HG03066 (cell line): ENCODE results near the gene LRIT1.

Experiments used
- ATAC-seq: cut with Tn5 transposase; IDR thresholded peaks from one replicate; pipeline ENCODE4 v1.9.1; 2021; ENCODE audit warnings: low read depth; ENCODE audit not compliant: unreplicated experiment

LRIT1 gene

GRCh38 chr10:84256510-84257342, 15.4 kb upstream of the LRIT1 start:
- no peak for ATAC-seq

- ATAC-seq, result no peak
These were observed 13.5 kb upstream of the LRIT1 start for GRCh38 chr10:84254552-84255478.

- ATAC-seq, result no peak
These were observed 7.4 kb upstream of the LRIT1 start for GRCh38 chr10:84248794-84249193.

GRCh38 chr10:84247496-84247895, 6.2 kb upstream of the LRIT1 start:
- ATAC-seq, result no peak

- no peak for ATAC-seq
These were observed 3.4 kb upstream of the LRIT1 start, which contains the start of gene RGR for GRCh38 chr10:84244651-84245270. TSS of gene RGR (plus strand) at chr10:84245053. CDS start at chr10:84245091, 38 bp downstream.

- ATAC-seq, result no peak
These were observed 2.4 kb upstream of the LRIT1 start for GRCh38 chr10:84243759-84244158.

- no peak for ATAC-seq
These were observed 2.4 kb downstream of the LRIT1 start for GRCh38 chr10:84238909-84239308.

GRCh38 chr10:84237199-84238051, 3.9 kb downstream of the LRIT1 start:
- ATAC-seq, result no peak

- no peak for ATAC-seq
These were observed 4.5 kb downstream of the LRIT1 start for GRCh38 chr10:84236807-84237198.

- ATAC-seq, result no peak
These were observed 6.2 kb downstream of the LRIT1 start for GRCh38 chr10:84235096-84235495.

GRCh38 chr10:84234479-84234878, 6.9 kb downstream of the LRIT1 start:
- ATAC-seq, result no peak

- ATAC-seq, result no peak
These were observed 7.4 kb downstream of the LRIT1 start for GRCh38 chr10:84233940-84234339.

GRCh38 chr10:84232376-84232775, 9.0 kb downstream of the LRIT1 start:
- ATAC-seq, result no peak

GRCh38 chr10:84230359-84230758, 11.0 kb downstream of the LRIT1 start:
- ATAC-seq, result no peak

- no peak for ATAC-seq
These were observed 13.5 kb downstream of the LRIT1 start for GRCh38 chr10:84227810-84228209.

- ATAC-seq, result no peak
These were observed 14.7 kb downstream of the LRIT1 start for GRCh38 chr10:84226616-84227015.

- ATAC-seq, result no peak
These were observed 15.7 kb downstream of the LRIT1 start, which contains the start of gene LRIT2 for GRCh38 chr10:84225427-84226173. TSS of gene LRIT2 (minus strand) at chr10:84225544. CDS start at chr10:84225520, 24 bp downstream.

- ATAC-seq, result no peak
These were observed 16.8 kb downstream of the LRIT1 start for GRCh38 chr10:84224411-84225028.

- no peak for ATAC-seq
These were observed 19.4 kb downstream of the LRIT1 start for GRCh38 chr10:84221916-84222315.
